Measurements from ENCODE around the gene IL37.
A peak's percentile ranks its signal among the peaks of the same experiment; 100 is the strongest.

IL37 gene

DNA sequence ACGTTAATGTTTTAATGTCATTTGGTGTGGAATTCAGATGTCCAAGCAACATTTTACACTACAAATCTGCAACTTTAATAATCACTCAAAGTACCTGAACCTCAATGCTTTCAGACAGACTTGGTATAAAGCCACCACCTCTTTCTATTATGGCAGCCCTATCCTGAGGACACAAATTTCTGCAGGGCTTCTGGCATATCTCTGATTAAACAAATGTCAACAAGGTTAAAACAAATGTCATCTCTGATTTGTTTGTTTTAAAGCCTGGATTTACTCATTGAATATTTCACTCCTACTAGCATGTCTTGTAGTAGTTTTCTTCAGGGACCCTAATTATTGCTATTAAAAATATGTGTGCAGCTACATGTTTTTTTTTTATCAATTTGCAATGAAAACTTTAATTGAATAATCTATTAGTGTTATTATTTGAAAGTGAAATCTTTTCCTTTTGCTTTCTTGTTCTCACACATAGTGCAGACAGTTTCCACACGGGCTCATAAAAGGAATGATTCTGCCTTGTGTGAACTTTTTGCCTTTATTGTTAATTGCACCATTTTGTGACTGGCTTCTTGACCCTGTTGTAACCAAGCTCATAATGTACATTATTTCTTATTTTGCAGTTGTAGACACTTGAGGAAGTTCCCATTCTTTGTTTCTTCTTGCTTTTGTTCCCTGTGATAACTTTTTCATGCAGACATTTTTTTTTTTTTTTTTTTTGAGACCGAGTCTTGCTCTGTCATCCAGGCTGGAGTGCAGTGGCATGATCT lies 30.1 kb downstream of the IL37 start:
- POLR2A ChIA-PET = no interaction called here
- CTCF ChIA-PET = interaction anchor here (0.6 to 4.7 kb wide), 64 partner anchors 9 to 481 kb away, joined by 3 to 162 read pairs (median 5); partner anchors contain the start of genes IL1F10, IL36G, IL37 and PSD4
- DNase-seq (ENCODE audit: extremely low spot score) = no peak
- TF ChIP-seq, protein P1, sequence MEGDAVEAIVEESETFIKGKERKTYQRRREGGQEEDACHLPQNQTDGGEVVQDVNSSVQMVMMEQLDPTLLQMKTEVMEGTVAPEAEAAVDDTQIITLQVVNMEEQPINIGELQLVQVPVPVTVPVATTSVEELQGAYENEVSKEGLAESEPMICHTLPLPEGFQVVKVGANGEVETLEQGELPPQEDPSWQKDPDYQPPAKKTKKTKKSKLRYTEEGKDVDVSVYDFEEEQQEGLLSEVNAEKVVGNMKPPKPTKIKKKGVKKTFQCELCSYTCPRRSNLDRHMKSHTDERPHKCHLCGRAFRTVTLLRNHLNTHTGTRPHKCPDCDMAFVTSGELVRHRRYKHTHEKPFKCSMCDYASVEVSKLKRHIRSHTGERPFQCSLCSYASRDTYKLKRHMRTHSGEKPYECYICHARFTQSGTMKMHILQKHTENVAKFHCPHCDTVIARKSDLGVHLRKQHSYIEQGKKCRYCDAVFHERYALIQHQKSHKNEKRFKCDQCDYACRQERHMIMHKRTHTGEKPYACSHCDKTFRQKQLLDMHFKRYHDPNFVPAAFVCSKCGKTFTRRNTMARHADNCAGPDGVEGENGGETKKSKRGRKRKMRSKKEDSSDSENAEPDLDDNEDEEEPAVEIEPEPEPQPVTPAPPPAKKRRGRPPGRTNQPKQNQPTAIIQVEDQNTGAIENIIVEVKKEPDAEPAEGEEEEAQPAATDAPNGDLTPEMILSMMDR (IDR thresholded peaks at IDR 0.05; ENCODE audit: control extremely low read depth, extremely low read depth, low read depth, missing control alignments) = no peak

GRCh38 chr2:112941753-112942653 lies 31.0 kb downstream of the IL37 start:
- CTCF ChIA-PET = interaction anchor here (0.6 to 4.7 kb wide), 65 partner anchors 10 to 482 kb away, joined by 3 to 162 read pairs (median 5); partner anchors contain the start of genes IL1F10, IL36G, IL37 and PSD4
- POLR2A ChIA-PET = no interaction called here
- TF ChIP-seq, protein P1 (IDR thresholded peaks at IDR 0.05; ENCODE audit: control extremely low read depth, extremely low read depth, low read depth, missing control alignments) = peak; percentile 98
- DNase-seq (ENCODE audit: extremely low spot score) = peak; percentile 76

DNA sequence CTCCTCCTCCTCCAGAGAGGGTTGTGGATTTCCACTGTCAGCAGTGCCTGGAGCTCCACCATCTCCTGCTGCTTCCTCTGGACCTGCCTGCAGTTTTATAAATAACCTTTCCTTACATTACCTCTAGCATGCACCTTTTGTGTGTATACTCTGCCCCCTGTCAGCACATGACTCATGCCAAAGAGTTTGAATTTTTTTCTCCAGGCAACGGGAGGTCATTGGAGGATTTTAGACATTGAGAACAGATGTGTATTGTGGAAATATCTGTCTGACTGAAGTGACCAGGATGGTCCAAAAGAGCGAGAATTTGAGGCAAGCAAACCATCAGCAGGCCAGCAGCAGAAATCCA lies 31.7 kb downstream of the IL37 start:
- POLR2A ChIA-PET = no interaction called here
- CTCF ChIA-PET = interaction anchor here (1.0 to 4.7 kb wide), 32 partner anchors 9 to 342 kb away, joined by 3 to 162 read pairs (median 15); no protein-coding TSS in a partner anchor
- TF ChIP-seq, protein P1 (IDR thresholded peaks at IDR 0.05; ENCODE audit: control extremely low read depth, extremely low read depth, low read depth, missing control alignments) = no peak
- DNase-seq (ENCODE audit: extremely low spot score) = no peak

- DNase-seq (ENCODE audit: extremely low spot score) = no peak
- CTCF ChIA-PET = interaction anchor here (1.1 to 2.7 kb wide), 3 partner anchors 14 to 195 kb away, joined by 4 to 13 read pairs (median 5); no protein-coding TSS in a partner anchor
- TF ChIP-seq, protein P1 (IDR thresholded peaks at IDR 0.05; ENCODE audit: control extremely low read depth, extremely low read depth, low read depth, missing control alignments) = no peak
- POLR2A ChIA-PET = interaction anchor here (0.6 kb wide), 1 partner anchor 45 kb away, joined by 5 read pairs; no protein-coding TSS in a partner anchor
Measured at GRCh38 chr2:112944971-112945370, 34.0 kb downstream of the IL37 start.

- TF ChIP-seq, protein P1 (IDR thresholded peaks at IDR 0.05; ENCODE audit: control extremely low read depth, extremely low read depth, low read depth, missing control alignments) = no peak
- DNase-seq (ENCODE audit: extremely low spot score) = no peak
- ChIA-PET POLR2A (no interaction called here), CTCF (interaction anchor here (1.1 to 5.0 kb wide), 5 partner anchors 10 to 196 kb away, joined by 4 to 32 read pairs (median 11); no protein-coding TSS in a partner anchor)
Measured at GRCh38 chr2:112946086-112946485, 35.1 kb downstream of the IL37 start.

DNA sequence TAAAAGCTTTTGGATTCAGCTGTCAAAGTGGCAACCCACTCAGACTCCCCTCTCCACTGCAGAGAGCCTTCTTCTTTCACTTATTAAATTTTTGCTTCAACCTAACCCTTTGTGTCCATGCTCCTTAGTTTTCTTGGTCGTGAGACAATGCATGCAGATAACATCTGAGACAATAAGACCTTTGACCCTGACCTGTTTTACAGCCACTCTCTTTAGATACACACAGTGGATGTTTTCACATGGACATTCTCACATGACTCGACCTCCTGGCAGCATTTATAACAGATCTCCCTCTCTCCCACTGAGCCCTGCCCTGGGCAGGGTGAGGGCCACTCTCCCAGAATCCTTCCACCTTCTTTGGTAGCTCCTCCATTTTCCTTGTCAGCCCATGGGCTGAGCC lies 36.4 kb downstream of the IL37 start:
- ChIA-PET POLR2A (no interaction called here), CTCF (interaction anchor here (1.1 to 5.0 kb wide), 6 partner anchors 8 to 219 kb away, joined by 3 to 32 read pairs (median 10); no protein-coding TSS in a partner anchor)

More for the DNA sequence above, 36.4 kb downstream of the IL37 start:
- TF ChIP-seq, protein P1 (IDR thresholded peaks at IDR 0.05; ENCODE audit: control extremely low read depth, extremely low read depth, low read depth, missing control alignments) = no peak
- DNase-seq (ENCODE audit: extremely low spot score) = no peak
